Anterior cingulate cortex (tissue), 58 donors: Measurements from ENCODE around the gene TSPY9.
"Not testable (repeated sequence)": the region's sequence is repeated elsewhere in the genome, so short reads cannot be mapped to it uniquely, and the experiment has no call there.

ENCODE experiments used
- DNase-seq, 58 donors: peaks; one replicate each; lab custom pipeline; 2025; lab: John Stamatoyannopoulos, UW

TSPY9 gene, protein sequence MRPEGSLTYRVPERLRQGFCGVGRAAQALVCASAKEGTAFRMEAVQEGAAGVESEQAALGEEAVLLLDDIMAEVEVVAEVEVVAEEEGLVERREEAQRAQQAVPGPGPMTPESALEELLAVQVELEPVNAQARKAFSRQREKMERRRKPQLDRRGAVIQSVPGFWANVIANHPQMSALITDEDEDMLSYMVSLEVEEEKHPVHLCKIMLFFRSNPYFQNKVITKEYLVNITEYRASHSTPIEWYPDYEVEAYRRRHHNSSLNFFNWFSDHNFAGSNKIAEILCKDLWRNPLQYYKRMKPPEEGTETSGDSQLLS

DNA sequence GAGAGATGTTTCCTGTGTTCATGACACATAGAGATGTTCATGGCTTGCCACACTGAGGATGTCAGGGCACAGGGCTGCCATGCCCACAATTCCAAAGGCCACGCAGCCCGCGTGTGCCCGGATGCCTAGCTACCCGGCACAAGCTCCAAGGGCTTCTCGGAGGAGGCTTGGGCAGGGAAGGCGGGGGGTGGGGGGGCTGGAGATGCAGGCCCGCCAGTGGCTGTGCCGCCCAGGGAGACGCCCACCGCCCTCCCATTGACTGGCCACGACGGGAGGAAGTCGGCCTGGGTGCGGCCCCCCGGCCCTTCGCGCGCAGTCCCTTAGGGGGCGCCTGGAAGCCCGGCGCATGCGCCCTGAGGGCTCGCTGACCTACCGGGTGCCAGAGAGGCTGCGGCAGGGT lies at the start of gene TSPY9:
Gene TSPY9, plus strand, starts transcription at position 301 of the 400 bp plus-strand sequence. Its CDS starts 46 bp downstream, at position 347.
- not testable (repeated sequence) for DNase-seq

DNA sequence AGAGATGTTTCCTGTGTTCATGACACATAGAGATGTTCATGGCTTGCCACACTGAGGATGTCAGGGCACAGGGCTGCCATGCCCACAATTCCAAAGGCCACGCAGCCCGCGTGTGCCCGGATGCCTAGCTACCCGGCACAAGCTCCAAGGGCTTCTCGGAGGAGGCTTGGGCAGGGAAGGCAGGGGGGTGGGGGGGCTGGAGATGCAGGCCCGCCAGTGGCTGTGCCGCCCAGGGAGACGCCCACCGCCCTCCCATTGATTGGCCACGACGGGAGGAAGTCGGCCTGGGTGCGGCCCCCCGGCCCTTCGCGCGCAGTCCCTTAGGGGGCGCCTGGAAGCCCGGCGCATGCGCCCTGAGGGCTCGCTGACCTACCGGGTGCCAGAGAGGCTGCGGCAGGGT lies 20.4 kb upstream of the TSPY9 start, which contains the start of gene TSPY1:
Gene TSPY1, plus strand, starts transcription at position 301 of the 400 bp plus-strand sequence. Its CDS starts 46 bp downstream, at position 347.
- not testable (repeated sequence) for DNase-seq

DNA sequence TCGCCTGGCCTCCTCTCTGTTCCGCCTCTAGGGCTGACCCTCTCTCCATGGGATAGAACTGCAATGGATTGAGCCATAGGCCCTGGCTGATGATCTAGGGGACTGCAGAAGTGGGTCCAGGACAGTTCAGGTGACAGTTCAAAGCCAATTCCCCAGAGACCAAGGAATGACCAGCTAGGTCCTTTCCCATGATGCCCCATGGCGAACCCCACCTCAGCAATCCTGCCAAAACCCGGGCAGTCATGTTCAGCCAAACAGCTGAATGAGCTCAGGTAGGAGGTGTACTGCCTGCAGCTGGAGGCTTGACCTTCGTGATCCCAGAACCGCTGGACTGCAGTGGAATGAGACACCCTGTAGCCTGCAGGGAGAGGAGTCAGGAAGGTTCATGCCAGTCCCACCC lies 17.3 kb downstream of the TSPY9 start:
- not testable (repeated sequence) for DNase-seq

DNA sequence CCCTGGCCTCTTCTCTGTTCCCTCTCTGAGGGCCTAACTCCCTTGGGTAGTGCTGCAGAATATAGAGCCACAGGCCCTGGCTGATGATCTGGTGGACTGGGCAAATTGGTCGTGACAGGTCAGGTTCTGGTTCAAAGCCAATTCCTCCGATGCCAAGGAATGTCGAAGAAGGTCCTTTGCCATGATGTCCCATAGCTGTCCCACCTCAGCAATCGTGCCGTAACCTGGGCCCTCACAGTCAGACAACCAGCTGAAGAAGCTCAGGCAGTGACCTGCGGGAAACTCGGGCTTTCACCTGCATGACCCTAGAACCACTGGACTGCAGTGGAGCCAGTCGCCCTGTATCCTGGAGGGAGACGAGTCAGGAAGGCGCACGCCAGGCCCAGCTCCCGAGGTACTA lies 29.2 kb downstream of the TSPY9 start:
- peak in 5 of 58 donors; percentile 0 for DNase-seq

DNA sequence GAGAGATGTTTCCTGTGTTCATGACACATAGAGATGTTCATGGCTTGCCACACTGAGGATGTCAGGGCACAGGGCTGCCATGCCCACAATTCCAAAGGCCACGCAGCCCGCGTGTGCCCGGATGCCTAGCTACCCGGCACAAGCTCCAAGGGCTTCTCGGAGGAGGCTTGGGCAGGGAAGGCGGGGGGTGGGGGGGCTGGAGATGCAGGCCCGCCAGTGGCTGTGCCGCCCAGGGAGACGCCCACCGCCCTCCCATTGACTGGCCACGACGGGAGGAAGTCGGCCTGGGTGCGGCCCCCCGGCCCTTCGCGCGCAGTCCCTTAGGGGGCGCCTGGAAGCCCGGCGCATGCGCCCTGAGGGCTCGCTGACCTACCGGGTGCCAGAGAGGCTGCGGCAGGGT lies 40.5 kb downstream of the TSPY9 start, which contains the start of gene TSPY10:
Gene TSPY10, plus strand, starts transcription at position 301 of the 400 bp plus-strand sequence. Its CDS starts 46 bp downstream, at position 347.
- DNase-seq: not testable (repeated sequence)
